ENCODE data around the gene KMT2C. TPM values are rescaled to one million over a fixed set of nuclear protein-coding genes. Genes with fewer than 3 reads are reported as not detected.

KMT2C gene
- total and polyA plus RNA-seq, 4 donors = 6.3 to 35.3 (median 19.3) TPM

- Histone ChIP-seq H3K4me3 (ENCODE audit: low read depth in 1 of 3, low read length in 3 of 3) (peak overlapping the region in 2 of 3 donors; percentile 40 to 45), H3K4me1 (ENCODE audit: control insufficient read depth in 4 of 4, insufficient read depth in 4 of 4, low read length in 3 of 4) (peaks cover 4 to 24% (median 18%) of the 10 kb centered on the region in 4 donors), H3K36me3 (ENCODE audit: control insufficient read depth in 4 of 4, insufficient read depth in 3 of 4, low read depth in 1 of 4, low read length in 3 of 4) (no peaks in the 10 kb centered on the region), H3K27ac (ENCODE audit: low read depth in 1 of 2, low read length in 2 of 2) (peak overlapping the region; percentile 64 to 84), H3K27me3 (ENCODE audit: control insufficient read depth in 4 of 4, insufficient read depth in 4 of 4, low read length in 3 of 4) (no peaks in the 10 kb centered on the region), H3K9me3 (ENCODE audit: control insufficient read depth in 4 of 4, low read length in 3 of 4) (no peaks in the 10 kb centered on the region), H3K9ac (ENCODE audit: low read depth in 1 of 2, low read length in 2 of 2) (peak overlapping the region; percentile 13 to 70)
- TF ChIP-seq TAF1 (conservative IDR thresholded peaks at IDR 0.05) (no peak), RAD21 (IDR thresholded peaks at IDR 0.05) (peak in 1 of 2 donors; percentile 30), NR2F2 (IDR thresholded peaks at IDR 0.05) (no peak)
- 21% methylated on average over 2 of the region's 2 CpGs for WGBS
- no peak for DNase-seq (ENCODE audit: low spot score)
Measured at GRCh38 chr7:152335900-152336571, 99.8 kb downstream of the KMT2C start.

GRCh38 chr7:152333134-152333533 lies 102.7 kb downstream of the KMT2C start:
- Histone ChIP-seq H3K27me3 (ENCODE audit: control insufficient read depth in 4 of 4, insufficient read depth in 4 of 4, low read length in 3 of 4) (no peaks in the 10 kb centered on the region), H3K36me3 (ENCODE audit: control insufficient read depth in 4 of 4, insufficient read depth in 3 of 4, low read depth in 1 of 4, low read length in 3 of 4) (peaks cover 0 to 13% (median 4%) of the 10 kb centered on the region in 4 donors), H3K4me1 (ENCODE audit: control insufficient read depth in 4 of 4, insufficient read depth in 4 of 4, low read length in 3 of 4) (peaks cover 2 to 16% (median 13%) of the 10 kb centered on the region in 4 donors), H3K9ac (ENCODE audit: low read depth in 1 of 2, low read length in 2 of 2) (no peak overlapping the region), H3K27ac (ENCODE audit: low read depth in 1 of 2, low read length in 2 of 2) (no peak overlapping the region), H3K9me3 (ENCODE audit: control insufficient read depth in 4 of 4, low read length in 3 of 4) (no peaks in the 10 kb centered on the region), H3K4me3 (ENCODE audit: low read depth in 1 of 3, low read length in 3 of 3) (no peak overlapping the region)
- over 99% methylated on average over 2 of the region's 2 CpGs for WGBS
- TF ChIP-seq TAF1 (conservative IDR thresholded peaks at IDR 0.05) (no peak), ZBTB33 (IDR thresholded peaks at IDR 0.05) (no peak), FOXA2 (IDR thresholded peaks at IDR 0.05) (no peak), FOXA1 (IDR thresholded peaks at IDR 0.05) (no peak), RAD21 (IDR thresholded peaks at IDR 0.05) (no peak), EGR1 (IDR thresholded peaks at IDR 0.05; ENCODE audit: low read depth in 2 of 2) (no peak), HNF4A (conservative IDR thresholded peaks at IDR 0.05) (no peak), CTCF (IDR thresholded peaks at IDR 0.05; ENCODE audit: low read depth, low read length, missing input control) (no peak), GABPA (IDR thresholded peaks at IDR 0.05 in 1 of 2, conservative IDR thresholded peaks at IDR 0.05 in 1 of 2) (no peak), MAX (IDR thresholded peaks at IDR 0.05) (no peak), RXRA (IDR thresholded peaks at IDR 0.05) (no peak)
- DNase-seq (ENCODE audit: low spot score) = no peak

GRCh38 chr7:152330827-152331226 lies 105.0 kb downstream of the KMT2C start:
- Histone ChIP-seq H3K9ac (ENCODE audit: low read depth in 1 of 2, low read length in 2 of 2) (no peak overlapping the region), H3K9me3 (ENCODE audit: control insufficient read depth in 4 of 4, low read length in 3 of 4) (no peaks in the 10 kb centered on the region), H3K27ac (ENCODE audit: low read depth in 1 of 2, low read length in 2 of 2) (no peak overlapping the region), H3K36me3 (ENCODE audit: control insufficient read depth in 4 of 4, insufficient read depth in 3 of 4, low read depth in 1 of 4, low read length in 3 of 4) (peaks cover 0 to 17% (median 8%) of the 10 kb centered on the region in 4 donors), H3K4me3 (ENCODE audit: low read depth in 1 of 3, low read length in 3 of 3) (no peak overlapping the region), H3K27me3 (ENCODE audit: control insufficient read depth in 4 of 4, insufficient read depth in 4 of 4, low read length in 3 of 4) (no peaks in the 10 kb centered on the region), H3K4me1 (ENCODE audit: control insufficient read depth in 4 of 4, insufficient read depth in 4 of 4, low read length in 3 of 4) (peaks cover 2 to 7% (median 5%) of the 10 kb centered on the region in 4 donors)
- WGBS = 96% methylated on average over 2 of the region's 2 CpGs
- no peak for DNase-seq (ENCODE audit: low spot score)
- no peak for TF ChIP-seq SP1 (IDR thresholded peaks at IDR 0.05)
- no peak for TF ChIP-seq HNF4G (IDR thresholded peaks at IDR 0.05)
- no peak for TF ChIP-seq FOXA1 (IDR thresholded peaks at IDR 0.05)
- TF ChIP-seq FOXA2 (IDR thresholded peaks at IDR 0.05) = no peak
- no peak for TF ChIP-seq EGR1 (IDR thresholded peaks at IDR 0.05; ENCODE audit: low read depth in 2 of 2)
- no peak for TF ChIP-seq RAD21 (IDR thresholded peaks at IDR 0.05)
- no peak for TF ChIP-seq MAX (IDR thresholded peaks at IDR 0.05)
- no peak for TF ChIP-seq GABPA (IDR thresholded peaks at IDR 0.05 in 1 of 2, conservative IDR thresholded peaks at IDR 0.05 in 1 of 2)
- TF ChIP-seq TAF1 (conservative IDR thresholded peaks at IDR 0.05) = no peak
- no peak for TF ChIP-seq NR2F2 (IDR thresholded peaks at IDR 0.05)
- no peak for TF ChIP-seq ZBTB33 (IDR thresholded peaks at IDR 0.05)
- no peak for TF ChIP-seq JUND (IDR thresholded peaks at IDR 0.05)
- no peak for TF ChIP-seq REST (IDR thresholded peaks at IDR 0.05)

Measured in liver (tissue), 9 donors.